SK-N-SH (cell line): ENCODE measurements around the gene PCYT1B.

Source experiments
- CTCF ChIP-seq: fragments of 200-600 bp; sonication (generic); IDR thresholded peaks from 2 replicates; pipeline ENCODE4 v1.6.1; 2017; ENCODE audit warnings: antibody characterized with exemption, mild to moderate bottlenecking, moderate library complexity
- EP300 ChIP-seq, 2 experiments: IDR thresholded peaks; 2 replicates each; pipeline versions ENCODE4 v1.4.0 to v1.6.1; 2012; ENCODE audit warnings: borderline replicate concordance in 1 of 2, low read depth in 1 of 2, low read length in 1 of 2
- GABPA ChIP-seq: IDR thresholded peaks from 2 replicates; pipeline ENCODE4 v1.4.0; 2012; ENCODE audit warnings: low read depth, mild to moderate bottlenecking
- IRF3 ChIP-seq: fragments of 150-350 bp; IDR thresholded peaks from 2 replicates; pipeline ENCODE4 v1.6.1; 2016; ENCODE audit warnings: mild to moderate bottlenecking, low read depth, low read length
- MAX ChIP-seq: IDR thresholded peaks from 2 replicates; pipeline ENCODE4 v1.4.0; 2012; ENCODE audit warnings: low read depth
- MXI1 ChIP-seq: IDR thresholded peaks from 2 replicates; pipeline ENCODE4 v1.6.1; 2012; ENCODE audit warnings: mild to moderate bottlenecking, low read depth, low read length, improper control_type of control experiment
- POLR2AphosphoS5 ChIP-seq: IDR thresholded peaks from 2 replicates; pipeline ENCODE4 v1.6.1; 2012; ENCODE audit warnings: low read depth, low read length
- RAD21 ChIP-seq: IDR thresholded peaks from 2 replicates; pipeline ENCODE4 v1.6.1; 2012; ENCODE audit warnings: mild to moderate bottlenecking, low read length
- REST ChIP-seq: IDR thresholded peaks from 2 replicates; pipeline ENCODE4 v1.6.1; 2012; ENCODE audit warnings: mild to moderate bottlenecking, low read depth, low read length, moderate library complexity
- SIN3A ChIP-seq: IDR thresholded peaks from 2 replicates; pipeline ENCODE4 v1.6.1; 2012; ENCODE audit warnings: low read depth, mild to moderate bottlenecking, low read length, moderate library complexity, borderline replicate concordance
- SMC3 ChIP-seq: IDR thresholded peaks from 2 replicates; pipeline ENCODE4 v1.6.1; 2012; ENCODE audit warnings: low read depth, low read length, improper control_type of control experiment
- TEAD4 ChIP-seq: IDR thresholded peaks from 2 replicates; pipeline ENCODE4 v1.4.0; 2012; ENCODE audit warnings: mild to moderate bottlenecking, borderline replicate concordance; ENCODE audit not compliant: insufficient read depth

- TF ChIP-seq POLR2AphosphoS5 (no peak), IRF3 (no peak), CTCF (no peak), EP300 (IDR thresholded peaks at IDR 0.05; ENCODE audit: borderline replicate concordance in 1 of 2, low read depth in 1 of 2, low read length in 1 of 2) (no peak), RAD21 (no peak), GABPA (no peak), REST (no peak), SIN3A (no peak), MXI1 (no peak), MAX (no peak), TEAD4 (no peak), SMC3 (no peak)
Observed at GRCh38 chrX:24520472-24520871, 126.7 kb downstream of the PCYT1B start.
